EL (cell line): ENCODE measurements around the gene PRDM10.
A peak's percentile ranks its signal among the peaks of the same experiment; 100 is the strongest.
"Not testable (repeated sequence)": the region's sequence is repeated elsewhere in the genome, so short reads cannot be mapped to it uniquely, and the experiment has no call there.

Experiments used
- DNase-seq: peaks from one replicate; pipeline ENCODE4 v3.0.0-alpha.2; 2016

Gene PRDM10

DNA sequence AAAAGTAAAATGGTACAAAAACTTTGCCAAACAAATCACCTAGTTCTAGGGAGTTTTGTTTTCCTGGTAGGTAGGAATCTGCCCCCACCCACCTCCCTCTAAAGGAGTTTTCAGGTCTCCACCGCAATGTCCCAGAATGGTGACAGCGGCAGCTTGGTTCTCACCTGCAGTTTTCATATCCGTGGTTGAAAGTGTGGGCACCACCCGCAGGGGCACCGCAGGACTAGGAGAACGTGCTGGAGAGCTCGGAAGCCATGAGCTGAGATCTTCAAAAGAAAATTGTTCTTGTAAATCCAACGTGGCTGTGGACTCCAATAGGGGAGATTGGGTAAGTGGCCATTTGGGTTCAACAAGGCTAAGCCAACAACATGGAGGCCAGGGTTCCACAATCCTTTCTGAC, 118.1 kb downstream of the PRDM10 start:
- DNase-seq: no peak

- DNase-seq: peak; percentile 33
These were observed 121.0 kb downstream of the PRDM10 start for GRCh38 chr11:129881570-129882170.

GRCh38 chr11:129880311-129880710, 122.3 kb downstream of the PRDM10 start:
- DNase-seq: no peak

DNA sequence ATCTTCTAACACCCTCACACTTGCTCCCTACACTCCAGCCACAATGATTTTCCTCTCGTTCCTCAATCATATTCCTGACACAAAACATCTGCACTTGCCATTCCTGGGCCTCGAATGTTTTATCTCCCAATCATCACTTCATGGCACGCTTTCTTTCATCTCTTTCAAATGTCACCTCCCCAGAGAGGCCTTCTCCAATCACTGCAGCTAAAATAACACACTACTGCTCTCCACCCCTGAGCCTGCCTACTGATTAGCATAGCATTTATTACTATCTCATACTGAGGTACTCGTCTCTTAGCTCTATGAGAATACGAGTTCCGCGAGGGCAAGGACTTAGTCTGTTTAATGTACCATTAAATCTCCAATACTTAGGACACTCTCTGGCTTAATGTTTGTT, 130.7 kb downstream of the PRDM10 start:
- no peak for DNase-seq

DNA sequence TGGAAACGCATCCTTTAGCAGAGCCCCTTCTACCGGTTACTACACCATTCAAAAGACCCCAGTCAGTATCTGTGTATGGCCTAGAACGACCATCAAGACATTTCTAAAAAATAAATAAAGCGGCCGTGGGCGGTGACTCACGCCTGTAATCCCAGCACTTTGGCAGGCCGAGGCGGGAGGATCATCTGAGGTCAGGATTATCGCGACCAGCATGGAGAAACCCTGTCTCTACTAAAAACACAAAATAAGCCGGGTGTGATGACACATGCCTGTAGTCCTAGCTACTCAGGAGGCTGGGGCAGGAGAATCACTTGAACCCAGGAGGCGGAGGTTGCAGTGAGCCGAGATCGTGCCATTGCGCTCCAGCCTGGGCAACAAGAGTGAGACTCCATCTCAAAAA, 134.0 kb downstream of the PRDM10 start:
- not testable (repeated sequence) for DNase-seq

GRCh38 chr11:129866311-129866710, 136.3 kb downstream of the PRDM10 start:
- DNase-seq: no peak

DNA sequence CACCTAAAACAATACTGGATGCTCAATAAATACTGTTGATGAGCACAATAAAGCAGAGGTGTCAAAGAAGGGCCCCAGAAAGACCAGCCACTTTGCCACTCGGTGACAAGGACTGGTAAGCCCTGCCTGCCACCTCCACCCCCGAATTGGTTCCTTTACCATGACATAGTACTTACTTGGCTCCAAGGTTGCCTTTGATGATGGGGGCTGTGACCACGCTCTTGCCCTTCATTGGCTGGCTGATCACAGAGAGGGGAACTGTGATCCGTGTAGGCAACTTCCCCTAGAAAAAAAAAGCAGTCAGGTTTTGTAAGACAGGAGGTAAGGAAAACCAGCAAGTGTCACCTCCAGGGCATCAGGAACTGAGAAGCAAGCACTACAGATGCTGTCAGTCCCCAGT, 136.9 kb downstream of the PRDM10 start:
- no peak for DNase-seq

- DNase-seq: no peak
These were observed 137.8 kb downstream of the PRDM10 start for GRCh38 chr11:129864811-129865210.

DNA sequence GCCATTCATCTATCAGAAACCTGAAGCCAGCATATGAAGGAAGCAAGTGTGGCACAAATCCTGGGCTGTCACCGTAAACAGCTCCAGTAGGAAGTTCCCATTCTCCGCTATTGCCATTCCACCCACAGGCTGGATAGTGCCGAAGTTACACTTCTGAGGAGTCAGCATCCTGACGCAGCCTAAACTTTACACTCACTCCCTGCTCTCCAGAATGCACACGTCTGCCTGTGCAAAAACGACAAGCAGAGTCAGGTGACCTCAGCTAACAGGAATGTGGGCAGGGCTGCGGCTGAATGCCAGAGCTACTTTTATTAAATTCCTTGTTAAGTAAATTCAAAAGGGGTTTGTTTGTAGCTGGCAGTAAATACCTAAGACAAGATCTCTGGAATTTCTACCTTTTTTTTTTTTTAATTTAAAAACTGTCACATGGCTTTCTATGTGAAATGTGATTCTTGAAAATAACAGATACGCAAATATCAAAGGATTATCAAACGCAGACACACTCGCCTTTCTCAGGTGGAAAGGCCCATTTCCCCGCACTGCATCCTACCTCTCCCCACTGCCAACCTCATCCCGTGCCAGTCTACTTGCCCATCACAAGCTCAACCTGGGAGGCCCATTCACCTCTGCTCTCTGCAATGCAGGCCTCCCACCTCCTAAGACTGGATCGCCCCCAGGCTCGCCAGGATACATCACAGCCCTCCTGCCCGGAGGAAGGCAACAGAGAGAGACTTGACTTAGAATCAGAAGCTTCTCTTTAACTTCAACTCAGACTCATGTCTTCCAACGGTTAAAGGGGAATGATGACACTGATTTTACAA, 140.7 kb downstream of the PRDM10 start:
- DNase-seq: peak; percentile 97

DNA sequence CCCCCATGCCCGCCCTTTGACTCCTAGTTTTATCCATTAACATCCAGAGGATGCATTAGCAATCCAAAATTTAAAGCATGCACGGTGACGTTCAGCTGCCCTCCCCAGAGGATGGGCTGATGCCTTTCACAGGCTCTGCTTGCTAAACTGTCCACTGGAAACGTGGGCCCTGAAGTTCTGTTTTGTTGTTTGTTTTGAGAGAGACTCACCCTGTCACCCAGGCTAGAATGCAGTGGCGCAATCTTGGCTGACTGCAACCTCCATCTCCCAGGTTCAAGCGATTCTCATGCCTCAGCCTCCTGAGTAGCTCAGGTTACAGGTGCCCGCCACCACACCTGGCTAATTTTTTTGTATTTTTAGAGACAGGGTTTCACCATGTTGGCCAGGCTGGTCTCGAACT, 146.6 kb downstream of the PRDM10 start:
- no peak for DNase-seq

DNA sequence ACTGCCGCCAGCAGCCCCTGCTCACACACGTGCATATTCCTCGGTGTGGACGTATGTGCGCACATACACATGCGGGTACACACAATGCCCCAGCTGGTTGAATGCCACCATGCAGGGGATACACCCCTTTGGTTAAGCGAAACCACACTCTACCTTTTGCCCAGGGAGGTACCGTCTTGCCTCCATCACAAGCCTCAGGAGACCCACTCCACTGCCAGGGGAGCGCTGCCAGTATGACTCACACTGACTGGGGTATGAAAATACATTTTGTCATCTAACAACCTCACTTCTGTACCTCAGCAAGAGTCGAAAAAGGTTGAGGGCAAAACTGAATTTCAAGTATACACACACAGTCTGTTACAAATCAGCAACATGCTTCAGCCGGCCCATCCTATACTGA, 147.5 kb downstream of the PRDM10 start:
- DNase-seq: no peak

DNA sequence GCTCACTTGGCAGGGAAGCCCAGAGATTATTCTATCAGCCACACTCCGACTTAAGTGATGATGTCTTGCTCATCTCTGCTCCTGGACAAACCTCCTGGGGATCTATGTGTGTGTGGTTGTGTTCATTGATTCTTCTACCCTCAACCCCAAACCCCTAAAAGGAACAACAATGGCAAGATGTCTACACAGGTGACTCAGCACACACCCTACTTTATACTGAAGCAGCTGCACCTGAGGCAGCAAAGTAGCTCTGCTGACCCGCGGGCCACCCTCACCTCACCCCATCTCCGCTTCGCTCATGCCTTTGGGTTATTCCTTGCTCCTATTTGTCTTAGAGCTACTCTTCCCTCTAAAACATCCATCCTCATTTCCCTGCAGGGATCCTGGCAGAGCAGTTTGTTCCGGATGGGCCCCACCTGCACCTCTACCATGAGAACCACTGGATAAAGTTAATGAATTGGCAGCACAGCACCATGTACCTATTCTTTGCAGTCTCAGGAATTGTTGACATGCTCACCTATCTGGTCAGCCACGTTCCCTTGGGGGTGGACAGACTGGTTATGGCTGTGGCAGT, 148.3 kb downstream of the PRDM10 start:
- no peak for DNase-seq

- DNase-seq: no peak
These were observed 149.0 kb downstream of the PRDM10 start for GRCh38 chr11:129853518-129854231.

DNA sequence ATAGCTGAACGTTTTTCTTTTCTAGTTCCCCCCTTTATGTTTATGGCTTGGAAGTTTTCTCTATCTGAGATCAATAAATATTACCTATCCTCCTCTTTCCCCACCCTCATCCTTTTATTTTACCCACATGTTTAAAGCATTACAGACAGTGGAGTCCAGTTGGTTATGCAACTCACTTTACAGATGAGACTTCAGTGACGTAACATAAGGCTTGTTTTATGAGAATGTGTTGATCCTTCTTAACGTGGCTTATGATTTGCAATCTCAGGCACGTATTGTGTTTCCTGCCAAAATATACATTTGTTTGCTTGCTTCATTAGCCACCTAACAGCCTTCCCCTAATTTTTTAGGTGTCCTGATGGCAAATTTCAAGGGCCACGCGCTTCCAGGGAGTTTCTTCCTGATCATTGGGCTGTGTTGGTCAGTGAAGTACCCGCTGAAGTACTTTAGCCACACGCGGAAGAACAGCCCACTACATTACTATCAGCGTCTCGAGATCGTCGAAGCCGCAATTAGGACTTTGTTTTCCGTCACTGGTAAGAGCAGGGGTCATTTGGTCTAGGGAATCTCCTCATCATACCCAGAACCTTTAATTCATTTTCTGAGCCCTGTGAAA, 150.4 kb downstream of the PRDM10 start:
- DNase-seq: no peak
